Chondrocyte (in vitro differentiated cells): ENCODE measurements around the gene RPL19. TPM values are rescaled to one million over a fixed set of nuclear protein-coding genes. Genes with fewer than 3 reads are reported as not detected.

Experiments
- DNase-seq: peaks from one replicate; pipeline ENCODE4 v3.0.0; 2021; ENCODE audit warnings: mixed read lengths, low spot score
- H3K27ac Mint-ChIP-seq: one replicate; pipeline ENCODE4 v1.8.0; 2021; ENCODE audit warnings: mild to moderate bottlenecking, moderate library complexity, mixed read lengths; ENCODE audit not compliant: unreplicated experiment
- H3K27me3 Mint-ChIP-seq: 2 replicates; pipeline ENCODE4 v1.8.0; 2021; ENCODE audit warnings: low read depth, mixed read lengths
- H3K36me3 Mint-ChIP-seq: 2 replicates; pipeline ENCODE4 v1.8.0; 2021; ENCODE audit warnings: low read depth, mixed read lengths
- H3K4me1 Mint-ChIP-seq: 2 replicates; pipeline ENCODE4 v1.8.0; 2021; ENCODE audit warnings: low read depth, mild to moderate bottlenecking, mixed read lengths
- H3K4me3 Mint-ChIP-seq: one replicate; pipeline ENCODE4 v1.8.0; 2021; ENCODE audit warnings: mild to moderate bottlenecking, moderate library complexity, mixed read lengths; ENCODE audit not compliant: unreplicated experiment
- H3K9me3 Mint-ChIP-seq: 2 replicates; pipeline ENCODE4 v1.8.0; 2021; ENCODE audit warnings: low read depth, mixed read lengths
- total RNA-seq: library from RNA; stranded (reverse); gene quantifications from 3 replicates; pipeline ENCODE4 v1.2.1, GENCODE V29; 2021
- TF ChIP-seq, protein P1 (sequence below): fragments of 200-600 bp; sonication (generic); IDR thresholded peaks from 2 replicates; pipeline ENCODE4 v1.5.0; 2021; ENCODE audit warnings: antibody characterized with exemption, mild to moderate bottlenecking, moderate library complexity

The RPL19 gene
- total RNA-seq, 1 donor from 2014 or later, result 1,035 TPM

- no peaks in the 10 kb centered on the region for H3K9me3 Mint-ChIP-seq
- H3K4me3 Mint-ChIP-seq, result no peak overlapping the region
- peaks cover 25% of the 10 kb centered on the region for H3K4me1 Mint-ChIP-seq
- no peaks in the 10 kb centered on the region for H3K36me3 Mint-ChIP-seq
- DNase-seq, result no peak
- H3K27me3 Mint-ChIP-seq, result peaks cover 21% of the 10 kb centered on the region
- TF ChIP-seq, protein P1, sequence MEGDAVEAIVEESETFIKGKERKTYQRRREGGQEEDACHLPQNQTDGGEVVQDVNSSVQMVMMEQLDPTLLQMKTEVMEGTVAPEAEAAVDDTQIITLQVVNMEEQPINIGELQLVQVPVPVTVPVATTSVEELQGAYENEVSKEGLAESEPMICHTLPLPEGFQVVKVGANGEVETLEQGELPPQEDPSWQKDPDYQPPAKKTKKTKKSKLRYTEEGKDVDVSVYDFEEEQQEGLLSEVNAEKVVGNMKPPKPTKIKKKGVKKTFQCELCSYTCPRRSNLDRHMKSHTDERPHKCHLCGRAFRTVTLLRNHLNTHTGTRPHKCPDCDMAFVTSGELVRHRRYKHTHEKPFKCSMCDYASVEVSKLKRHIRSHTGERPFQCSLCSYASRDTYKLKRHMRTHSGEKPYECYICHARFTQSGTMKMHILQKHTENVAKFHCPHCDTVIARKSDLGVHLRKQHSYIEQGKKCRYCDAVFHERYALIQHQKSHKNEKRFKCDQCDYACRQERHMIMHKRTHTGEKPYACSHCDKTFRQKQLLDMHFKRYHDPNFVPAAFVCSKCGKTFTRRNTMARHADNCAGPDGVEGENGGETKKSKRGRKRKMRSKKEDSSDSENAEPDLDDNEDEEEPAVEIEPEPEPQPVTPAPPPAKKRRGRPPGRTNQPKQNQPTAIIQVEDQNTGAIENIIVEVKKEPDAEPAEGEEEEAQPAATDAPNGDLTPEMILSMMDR, result no peak
- no peak overlapping the region for H3K27ac Mint-ChIP-seq
Measured at GRCh38 chr17:39221572-39221971, 21.5 kb downstream of the RPL19 start.

- H3K27ac Mint-ChIP-seq, result no peak overlapping the region
- no peaks in the 10 kb centered on the region for H3K9me3 Mint-ChIP-seq
- no peak for DNase-seq
- H3K4me3 Mint-ChIP-seq, result no peak overlapping the region
- H3K36me3 Mint-ChIP-seq, result no peaks in the 10 kb centered on the region
- peaks cover 25% of the 10 kb centered on the region for H3K4me1 Mint-ChIP-seq
- TF ChIP-seq, protein P1, result no peak
- H3K27me3 Mint-ChIP-seq, result peaks cover 15% of the 10 kb centered on the region
Measured at GRCh38 chr17:39222151-39222550, 22.1 kb downstream of the RPL19 start.

GRCh38 chr17:39222866-39223834 lies 23.1 kb downstream of the RPL19 start:
- no peaks in the 10 kb centered on the region for H3K36me3 Mint-ChIP-seq
- H3K27me3 Mint-ChIP-seq, result peaks cover 15% of the 10 kb centered on the region
- DNase-seq, result no peak
- H3K9me3 Mint-ChIP-seq, result no peaks in the 10 kb centered on the region
- TF ChIP-seq, protein P1, result no peak
- H3K4me3 Mint-ChIP-seq, result no peak overlapping the region
- H3K4me1 Mint-ChIP-seq, result peaks cover 25% of the 10 kb centered on the region
- no peak overlapping the region for H3K27ac Mint-ChIP-seq

- Mint-ChIP-seq H3K27me3 (peaks cover 12% of the 10 kb centered on the region), H3K4me1 (peaks cover 27% of the 10 kb centered on the region)
Measured at GRCh38 chr17:39223907-39224777, 24.1 kb downstream of the RPL19 start.

More at GRCh38 chr17:39223907-39224777, 24.1 kb downstream of the RPL19 start:
- Mint-ChIP-seq H3K36me3 (no peaks in the 10 kb centered on the region), H3K4me3 (no peak overlapping the region), H3K9me3 (no peaks in the 10 kb centered on the region), H3K27ac (no peak overlapping the region)
- no peak for DNase-seq
- TF ChIP-seq, protein P1, result no peak
